ENCODE measurements around the gene TMEM150C. TPM values are rescaled to one million over a fixed set of nuclear protein-coding genes. Genes with fewer than 3 reads are reported as not detected.

Gene TMEM150C
- total and polyA plus RNA-seq, 2 of the 8 experiments (the other 6 are each of a cell fraction or from before 2014, with no cell fraction given) = 1.5 to 1.7 TPM

DNA sequence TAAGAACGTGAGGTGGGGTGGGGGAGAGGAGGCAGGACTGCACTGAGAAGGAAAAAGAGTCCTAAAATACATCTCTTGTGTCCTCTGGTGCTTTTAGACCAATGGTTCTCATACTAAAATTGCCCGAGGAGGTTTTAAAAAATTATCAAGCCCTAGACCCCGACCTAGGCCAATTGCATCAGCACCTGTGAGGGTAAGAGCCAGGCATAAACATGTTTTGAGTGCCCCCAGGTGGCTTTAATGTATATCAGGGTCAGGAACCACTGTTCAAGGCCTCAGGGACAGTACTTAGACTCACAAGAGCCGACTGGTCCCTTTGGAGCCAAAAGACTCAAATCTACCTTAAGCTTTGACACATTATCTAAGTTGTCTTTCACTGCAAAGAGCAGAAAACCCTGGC lies 37.5 kb upstream of the TMEM150C start (continued):
- TF ChIP-seq, protein P1, sequence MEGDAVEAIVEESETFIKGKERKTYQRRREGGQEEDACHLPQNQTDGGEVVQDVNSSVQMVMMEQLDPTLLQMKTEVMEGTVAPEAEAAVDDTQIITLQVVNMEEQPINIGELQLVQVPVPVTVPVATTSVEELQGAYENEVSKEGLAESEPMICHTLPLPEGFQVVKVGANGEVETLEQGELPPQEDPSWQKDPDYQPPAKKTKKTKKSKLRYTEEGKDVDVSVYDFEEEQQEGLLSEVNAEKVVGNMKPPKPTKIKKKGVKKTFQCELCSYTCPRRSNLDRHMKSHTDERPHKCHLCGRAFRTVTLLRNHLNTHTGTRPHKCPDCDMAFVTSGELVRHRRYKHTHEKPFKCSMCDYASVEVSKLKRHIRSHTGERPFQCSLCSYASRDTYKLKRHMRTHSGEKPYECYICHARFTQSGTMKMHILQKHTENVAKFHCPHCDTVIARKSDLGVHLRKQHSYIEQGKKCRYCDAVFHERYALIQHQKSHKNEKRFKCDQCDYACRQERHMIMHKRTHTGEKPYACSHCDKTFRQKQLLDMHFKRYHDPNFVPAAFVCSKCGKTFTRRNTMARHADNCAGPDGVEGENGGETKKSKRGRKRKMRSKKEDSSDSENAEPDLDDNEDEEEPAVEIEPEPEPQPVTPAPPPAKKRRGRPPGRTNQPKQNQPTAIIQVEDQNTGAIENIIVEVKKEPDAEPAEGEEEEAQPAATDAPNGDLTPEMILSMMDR (IDR thresholded peaks at IDR 0.05; ENCODE audit: control extremely low read depth in 1 of 3, insufficient read depth in 1 of 3, low read depth in 1 of 3, low read length in 3 of 3) = peak; percentile 18 to 79 (median 67)
- TF ChIP-seq CTBP2 (IDR thresholded peaks at IDR 0.05; ENCODE audit: borderline replicate concordance, insufficient read depth, insufficient read length, low read length) (no peak), KDM5A (IDR thresholded peaks at IDR 0.05; ENCODE audit: low read length) (no peak), EP300 (IDR thresholded peaks at IDR 0.05; ENCODE audit: borderline replicate concordance in 1 of 2, low read depth in 2 of 2, low read length in 2 of 2) (no peak), GABPA (IDR thresholded peaks at IDR 0.05; ENCODE audit: borderline replicate concordance, insufficient read depth, low read length) (no peak), YY1 (IDR thresholded peaks at IDR 0.05; ENCODE audit: low read depth, low read length) (no peak), SUZ12 (IDR thresholded peaks at IDR 0.05; ENCODE audit: low read length) (no peak), TAF7 (optimal IDR thresholded peaks at IDR 0.05; ENCODE audit: borderline replicate concordance, low read depth, low read length) (no peak), RBBP5 (IDR thresholded peaks at IDR 0.05; ENCODE audit: borderline replicate concordance, low read depth, low read length) (no peak), BCL11A (IDR thresholded peaks at IDR 0.05; ENCODE audit: low read depth in 2 of 2, low read length in 2 of 2) (no peak), CHD1 (IDR thresholded peaks at IDR 0.05; ENCODE audit: low read depth, low read length) (no peak), TEAD4 (IDR thresholded peaks at IDR 0.05; ENCODE audit: low read depth, low read length) (no peak), CEBPB (IDR thresholded peaks at IDR 0.05; ENCODE audit: low read depth, low read length) (peak; percentile 94), JUND (IDR thresholded peaks at IDR 0.05; ENCODE audit: low read length) (peak; percentile 53; the same call in 1 of the 2 replicates)
- TF ChIP-seq, protein P2, sequence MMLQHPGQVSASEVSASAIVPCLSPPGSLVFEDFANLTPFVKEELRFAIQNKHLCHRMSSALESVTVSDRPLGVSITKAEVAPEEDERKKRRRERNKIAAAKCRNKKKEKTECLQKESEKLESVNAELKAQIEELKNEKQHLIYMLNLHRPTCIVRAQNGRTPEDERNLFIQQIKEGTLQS (IDR thresholded peaks at IDR 0.05; ENCODE audit: insufficient read depth, low read depth, low read length) = peak; percentile 94

Measured in H1 (cell line).